SK-N-MC (cell line): Measurements from ENCODE around the gene SLC6A4.

Source experiments
- EZH2 ChIP-seq: fragments of 200-600 bp; sonication (generic); IDR thresholded peaks from one replicate; pipeline ENCODE4 v1.6.1; 2017; ENCODE audit warnings: antibody characterized with exemption
- POLR2AphosphoS5 ChIP-seq: IDR thresholded peaks from 2 replicates; pipeline ENCODE4 v1.6.1; 2012; ENCODE audit warnings: mild to moderate bottlenecking, low read depth, low read length, borderline replicate concordance

- TF ChIP-seq EZH2, result no peak
- no peak for TF ChIP-seq POLR2AphosphoS5
Observed at GRCh38 chr17:30208214-30208613, 27.3 kb downstream of the SLC6A4 start.
